HepG2 (cell line): ENCODE measurements around the gene TREH. TPM values are rescaled to one million over a fixed set of nuclear protein-coding genes. Genes with fewer than 3 reads are reported as not detected.

Source experiments
- ATAC-seq: fragments of 200-7000 bp; cut with Tn5 transposase; 3 replicates; pipeline ENCODE4 v1.9.1; 2020; ENCODE audit warnings: mild to moderate bottlenecking, moderate library complexity
- BruUV-seq: library from RNA; stranded (reverse); fragments of 400-500 nt; replicated peaks from 2 replicates; lab custom pipeline; 2021; lab: Mats Ljungman, UMichigan
- CTCF ChIA-PET: fragments of 300-600 bp; formaldehyde crosslinking; extraction: SDS; loops from one replicate; lab custom pipeline; 2021; ENCODE audit warnings: low total read pairs, inconsistent platforms, low intra/inter-chr PET ratio; lab: Yijun Ruan, JAX
- POLR2A ChIA-PET: fragments of 350-600 bp; sonication (Branson Sonifier 250); formaldehyde crosslinking; loops from one replicate; lab custom pipeline; 2020; ENCODE audit warnings: antibody characterized with exemption, inconsistent platforms; lab: Yijun Ruan, JAX
- DNase-seq: peaks from one replicate; pipeline ENCODE4 v3.0.0-alpha.2; 2015; ENCODE audit warnings: low spot score
- FAIRE-seq: peaks from 3 replicates; lab custom pipeline; 2011; peaks lifted over from hg19 to GRCh38; lab: Jason Lieb, UNC
- H2AFZ ChIP-seq: one replicate; pipeline ENCODE4 v1.6.1; 2011; ENCODE audit warnings: low read length, inconsistent platforms
- H3K27ac ChIP-seq: fragments of 300-600 bp; 3 replicates; pipeline ENCODE4 v1.8.0; 2011; ENCODE audit warnings: mixed run types, mild to moderate bottlenecking, mixed read lengths, low read length, inconsistent platforms; ENCODE audit not compliant: insufficient read depth; ENCODE audit errors: extremely low read length
- H3K27me3 ChIP-seq, 2 experiments: fragments of 200-600 bp in 1 of 2; 2 replicates in 1 of 2; 3 replicates in 1 of 2; pipeline versions ENCODE4 v1.6.0 to v1.8.0; 2011; ENCODE audit warnings: low read length in 2 of 2, mild to moderate bottlenecking in 2 of 2, moderate library complexity in 2 of 2, inconsistent platforms in 1 of 2; ENCODE audit not compliant: insufficient read depth in 2 of 2, control insufficient read depth in 1 of 2
- H3K36me3 ChIP-seq, 2 experiments: fragments of 200-600 bp in 1 of 2; replicated peaks in 1 of 2; 2 replicates in 1 of 2; 3 replicates in 1 of 2; pipeline versions ENCODE4 v1.5.1 to v1.8.0; 2011; ENCODE audit warnings: low read length in 2 of 2, inconsistent platforms in 1 of 2; ENCODE audit not compliant: insufficient read depth in 2 of 2, control insufficient read depth in 1 of 2
- H3K4me1 ChIP-seq: 2 replicates; pipeline ENCODE4 v1.5.1; 2012; ENCODE audit warnings: low read length, inconsistent platforms; ENCODE audit not compliant: insufficient read depth
- H3K4me2 ChIP-seq: 2 replicates; pipeline ENCODE4 v1.6.0; 2011; ENCODE audit warnings: low read depth, low read length, inconsistent platforms
- H3K4me3 ChIP-seq, 3 experiments: fragments of 200-600 bp in 1 of 3; sonication (generic), shearing (Covaris generic) in 1 of 3; replicated peaks in 1 of 3; 2 replicates each; pipeline ENCODE4 v1.5.1; 2011 to 2016; ENCODE audit warnings: low read length in 3 of 3, inconsistent platforms in 2 of 3, low read depth in 2 of 3, mild to moderate bottlenecking in 2 of 3, control low read depth in 1 of 3, mixed read lengths in 1 of 3; ENCODE audit not compliant: insufficient read depth in 1 of 3
- H3K79me2 ChIP-seq: one replicate; pipeline ENCODE4 v1.6.1; 2011; ENCODE audit warnings: low read length, inconsistent platforms; ENCODE audit not compliant: insufficient read depth
- H3K9ac ChIP-seq: 2 replicates; pipeline ENCODE4 v1.6.0; 2011; ENCODE audit warnings: mild to moderate bottlenecking, low read depth, low read length, inconsistent platforms; ENCODE audit not compliant: insufficient read depth
- H3K9me3 ChIP-seq: 2 replicates; pipeline ENCODE4 v1.5.1; 2012; ENCODE audit warnings: mild to moderate bottlenecking, low read length
- H4K20me1 ChIP-seq: 2 replicates; pipeline ENCODE4 v1.6.0; 2011; ENCODE audit warnings: inconsistent platforms, mild to moderate bottlenecking, low read length, moderate library complexity; ENCODE audit not compliant: insufficient read depth
- AHDC1 ChIP-seq: sonication (generic); formaldehyde crosslinking; IDR thresholded peaks from 2 replicates; pipeline ENCODE4 v1.5.1; 2020; ENCODE audit warnings: mild to moderate bottlenecking, missing genetic modification reagents, borderline replicate concordance
- CSRNP1 ChIP-seq: sonication (generic); formaldehyde crosslinking; IDR thresholded peaks from 2 replicates; pipeline ENCODE4 v1.8.1; 2023; ENCODE audit warnings: mild to moderate bottlenecking, missing genetic modification reagents
- FOXA3 ChIP-seq: IDR thresholded peaks from 2 replicates; pipeline ENCODE4 v1.6.1; 2016; ENCODE audit warnings: missing genetic modification reagents, missing compliant biosample characterization
- HMG20A ChIP-seq: IDR thresholded peaks from 2 replicates; pipeline ENCODE4 v1.6.1; 2016; ENCODE audit warnings: borderline replicate concordance
- MAF1 ChIP-seq: sonication (generic); formaldehyde crosslinking; IDR thresholded peaks from 2 replicates; pipeline ENCODE4 v1.5.0; 2020; ENCODE audit warnings: missing genetic modification reagents, borderline replicate concordance
- MNT ChIP-seq: fragments of 450-650 bp; IDR thresholded peaks from 2 replicates; pipeline ENCODE4 v1.6.1; 2016
- TBL1XR1 ChIP-seq: fragments of 150-350 bp; IDR thresholded peaks from 2 replicates; pipeline ENCODE4 v1.6.1; 2014; ENCODE audit warnings: borderline replicate concordance, low read length; ENCODE audit not compliant: partially characterized antibody
- ZNF101 ChIP-seq: sonication (generic); formaldehyde crosslinking; IDR thresholded peaks from 2 replicates; pipeline ENCODE4 v1.4.0; 2020; ENCODE audit warnings: mild to moderate bottlenecking, low read depth, missing genetic modification reagents, borderline replicate concordance
- ZNF614 ChIP-seq: IDR thresholded peaks from 2 replicates; pipeline ENCODE4 v1.6.1; 2018; ENCODE audit warnings: missing biosample characterization, missing genetic modification reagents, inconsistent platforms, borderline replicate concordance
- ZNF747 ChIP-seq: sonication (generic); formaldehyde crosslinking; IDR thresholded peaks from 2 replicates; pipeline ENCODE4 v1.8.1; 2023; ENCODE audit warnings: missing genetic modification reagents, mild to moderate bottlenecking, borderline replicate concordance
- ZNF772 ChIP-seq: sonication (generic); formaldehyde crosslinking; IDR thresholded peaks from 2 replicates; pipeline ENCODE4 v1.5.0; 2020; ENCODE audit warnings: mild to moderate bottlenecking, missing genetic modification reagents
- ZNF788 ChIP-seq: sonication (generic); formaldehyde crosslinking; IDR thresholded peaks from 2 replicates; pipeline ENCODE4 v1.5.0; 2020; ENCODE audit warnings: mild to moderate bottlenecking, missing genetic modification reagents, borderline replicate concordance
- WGBS: methylation state at CpG from one replicate; pipeline ENCODE4 v1.1.6; 2017; ENCODE audit warnings: low lambda C conversion rate; 5-methylcytosine and 5-hydroxymethylcytosine counted together
- in situ Hi-C: cut with HindIII; loops from 2 replicates; pipeline ENCODE4 v1.10.0; 2017; ENCODE audit warnings: low pct_unique_long_range_greater_than_20kb; ENCODE audit not compliant: extremely low pct_ligation_motif_present
- intact Hi-C: fragments of 100-400 bp; cut with micrococcal nuclease; formaldehyde crosslinking; loops from one replicate; pipeline ENCODE4 v1.10.0; 2022; ENCODE audit not compliant: unreplicated experiment
- polyA plus RNA-seq, 8 experiments: library from polyadenylated mRNA; depleted of rRNA in 3 of 8; stranded (reverse) in 7 of 8; unstranded in 1 of 8; fragments of >200 nt; fragmentation: Illumina TruSeq in 4 of 8; extraction: Trizol in 4 of 8; gene quantifications; 2 replicates each; pipeline versions ENCODE4 v1.2.1 to v1.2.3, GENCODE V29; 2011 to 2016; ENCODE audit warnings: low read depth in 4 of 8, missing spikeins in 1 of 8, mixed read lengths in 1 of 8; ENCODE audit not compliant: insufficient read depth in 1 of 8
- total RNA-seq, 5 experiments: library from RNA; depleted of rRNA; stranded (reverse); fragments of >200 nt; fragmentation: Illumina TruSeq; extraction: Trizol; gene quantifications; 2 replicates each; pipeline ENCODE4 v1.2.3, GENCODE V29; 2016; ENCODE audit warnings: low read depth in 1 of 5

Gene TREH
- total and polyA plus RNA-seq, 2 of the 13 experiments (the other 11 are each of a cell fraction or from before 2014, with no cell fraction given): 0.53 to 0.86 TPM

- Histone ChIP-seq H2AFZ (no peak overlapping the region), H3K27ac (peak overlapping the region; percentile 76), H3K27me3 (no peaks in the 10 kb centered on the region), H3K79me2 (no peaks in the 10 kb centered on the region), H4K20me1 (no peaks in the 10 kb centered on the region), H3K4me2 (peak overlapping the region; percentile 75), H3K4me3 (peak overlapping the region in 1 of 3 experiments; percentile 1; a peak in 1 of 6 replicates), H3K9me3 (no peaks in the 10 kb centered on the region), H3K9ac (0 out of 2 replicates have a peak overlapping the region, but pooled peaks have one; percentile 47), H3K36me3 (no peaks in the 10 kb centered on the region), H3K4me1 (peaks cover 46% of the 10 kb centered on the region)
- ATAC-seq: peak; percentile 96
- in situ Hi-C loops (no loop called here), intact Hi-C loops (loop anchor here (1.0 kb wide), 1 partner anchor 12 kb away; no protein-coding TSS in a partner anchor)
- POLR2A ChIA-PET: interaction anchor here (1.0 to 2.4 kb wide), 12 partner anchors 9 to 384 kb away, joined by 3 to 15 read pairs (median 6); partner anchors contain the start of genes DDX6 and HYOU1
- BruUV-seq: no TSS peak
- WGBS: 9% methylated on average over 5 of the region's 6 CpGs
- CTCF ChIA-PET: interaction anchor here (2.1 kb wide), 1 partner anchor 14 kb away, joined by 7 read pairs; no protein-coding TSS in a partner anchor
- peak; percentile 89 for FAIRE-seq
- DNase-seq: peak; percentile 97
- TF ChIP-seq ZNF788 (CRISPR knock-in tag): no peak
- TF ChIP-seq MAF1: no peak
- TF ChIP-seq HMG20A (CRISPR knock-in tag): peak; percentile 56; the same call in 1 of the 2 replicates
- peak; percentile 89; the same call in 1 of the 2 replicates for TF ChIP-seq ZNF614
- TF ChIP-seq ZNF101 (CRISPR knock-in tag): no peak
- TF ChIP-seq ZNF747 (CRISPR knock-in tag): no peak
- peak; percentile 69; the same call in 1 of the 2 replicates for TF ChIP-seq CSRNP1
- peak; percentile 40; the same call in 1 of the 2 replicates for TF ChIP-seq MNT
- no peak for TF ChIP-seq TBL1XR1
- TF ChIP-seq FOXA3 (CRISPR knock-in tag): peak; percentile 86
- TF ChIP-seq AHDC1 (CRISPR knock-in tag): peak; percentile 84
- TF ChIP-seq ZNF772 (CRISPR knock-in tag): no peak; the same call in 1 of the 2 replicates
Measured at GRCh38 chr11:118673361-118674081, 5.9 kb downstream of the TREH start.
